ENCODE results near the gene PER2.
"Not testable (repeated sequence)": the region's sequence is repeated elsewhere in the genome, so short reads cannot be mapped to it uniquely, and the experiment has no call there.

The PER2 gene

GRCh38 chr2:238310721-238311120 lies 22.3 kb upstream of the PER2 start:
- not testable (repeated sequence) for DNase-seq (ENCODE audit: extremely low read depth in 1 of 2, low read depth in 1 of 2)

- no peak for DNase-seq (ENCODE audit: extremely low read depth in 1 of 2, low read depth in 1 of 2)
Observed at GRCh38 chr2:238308177-238308576, 19.8 kb upstream of the PER2 start.

GRCh38 chr2:238306672-238306998 lies 18.2 kb upstream of the PER2 start:
- DNase-seq (ENCODE audit: extremely low read depth in 1 of 2, low read depth in 1 of 2): no peak

- no peak for DNase-seq (ENCODE audit: extremely low read depth in 1 of 2, low read depth in 1 of 2)
Observed at GRCh38 chr2:238305965-238306671, 17.7 kb upstream of the PER2 start.

GRCh38 chr2:238305092-238305862 lies 16.9 kb upstream of the PER2 start:
- no peak for DNase-seq (ENCODE audit: extremely low read depth in 1 of 2, low read depth in 1 of 2)

- DNase-seq (ENCODE audit: extremely low read depth in 1 of 2, low read depth in 1 of 2): no peak
Observed at GRCh38 chr2:238304116-238304515, 15.7 kb upstream of the PER2 start.

- DNase-seq (ENCODE audit: extremely low read depth in 1 of 2, low read depth in 1 of 2): no peak
Observed at GRCh38 chr2:238302751-238303150, 14.3 kb upstream of the PER2 start.

- DNase-seq (ENCODE audit: extremely low read depth in 1 of 2, low read depth in 1 of 2): no peak
Observed at GRCh38 chr2:238302087-238302486, 13.7 kb upstream of the PER2 start.

- no peak for DNase-seq (ENCODE audit: extremely low read depth in 1 of 2, low read depth in 1 of 2)
Observed at GRCh38 chr2:238299803-238300202, 11.4 kb upstream of the PER2 start.

GRCh38 chr2:238296638-238297457 lies 8.4 kb upstream of the PER2 start:
- DNase-seq (ENCODE audit: extremely low read depth in 1 of 2, low read depth in 1 of 2): no peak

GRCh38 chr2:238295144-238296112 lies 7.0 kb upstream of the PER2 start:
- DNase-seq (ENCODE audit: extremely low read depth in 1 of 2, low read depth in 1 of 2): no peak

GRCh38 chr2:238294393-238295143 lies 6.2 kb upstream of the PER2 start:
- no peak for DNase-seq (ENCODE audit: extremely low read depth in 1 of 2, low read depth in 1 of 2)

- no peak for DNase-seq (ENCODE audit: extremely low read depth in 1 of 2, low read depth in 1 of 2)
Observed at GRCh38 chr2:238294046-238294392, 5.6 kb upstream of the PER2 start.

- DNase-seq (ENCODE audit: extremely low read depth in 1 of 2, low read depth in 1 of 2): no peak
Observed at GRCh38 chr2:238291550-238292281, 3.3 kb upstream of the PER2 start.

GRCh38 chr2:238290715-238291549 lies 2.5 kb upstream of the PER2 start:
- DNase-seq (ENCODE audit: extremely low read depth in 1 of 2, low read depth in 1 of 2): no peak

GRCh38 chr2:238290091-238290509 lies 1.7 kb upstream of the PER2 start:
- DNase-seq (ENCODE audit: extremely low read depth in 1 of 2, low read depth in 1 of 2): no peak

- no peak for DNase-seq (ENCODE audit: extremely low read depth in 1 of 2, low read depth in 1 of 2)
Observed at GRCh38 chr2:238289574-238289973, 1.2 kb upstream of the PER2 start.

Data from stimulated activated CD8-positive, alpha-beta memory T cell treated with anti-CD3 and anti-CD28 coated beads, Interleukin-7, amount 100 ng/mL, for 48 hours (primary cell).